Measurements from ENCODE around the gene ZSCAN10.

Gene ZSCAN10

GRCh38 chr16:3101841-3102470, 2.9 kb upstream of the ZSCAN10 start:
- DNase-seq: no peak

- no peak for DNase-seq
These were observed 2.1 kb upstream of the ZSCAN10 start for GRCh38 chr16:3101018-3101840.

GRCh38 chr16:3099732-3100499, 822 bp upstream of the ZSCAN10 start:
- DNase-seq: peak; percentile 96

DNA sequence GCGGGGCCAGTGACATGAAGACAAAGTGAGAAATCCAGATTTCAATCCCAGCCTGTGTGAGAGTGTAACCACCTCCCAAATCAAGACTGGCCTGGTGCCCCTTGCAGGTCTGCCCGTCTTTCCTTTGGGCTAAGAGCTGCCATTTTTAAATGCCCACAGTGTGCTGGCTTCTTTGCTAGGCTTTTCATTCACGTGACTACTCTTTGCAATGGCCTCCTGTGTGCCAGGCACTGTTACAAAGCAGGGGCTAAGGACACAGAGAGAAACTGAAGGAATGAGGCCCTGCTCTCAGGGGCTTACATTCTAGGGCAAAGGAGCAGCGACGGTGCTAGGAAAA, 269 bp upstream of the ZSCAN10 start:
- no peak for DNase-seq

- no peak for DNase-seq
These were observed 1.8 kb downstream of the ZSCAN10 start for GRCh38 chr16:3097266-3097665.

DNA sequence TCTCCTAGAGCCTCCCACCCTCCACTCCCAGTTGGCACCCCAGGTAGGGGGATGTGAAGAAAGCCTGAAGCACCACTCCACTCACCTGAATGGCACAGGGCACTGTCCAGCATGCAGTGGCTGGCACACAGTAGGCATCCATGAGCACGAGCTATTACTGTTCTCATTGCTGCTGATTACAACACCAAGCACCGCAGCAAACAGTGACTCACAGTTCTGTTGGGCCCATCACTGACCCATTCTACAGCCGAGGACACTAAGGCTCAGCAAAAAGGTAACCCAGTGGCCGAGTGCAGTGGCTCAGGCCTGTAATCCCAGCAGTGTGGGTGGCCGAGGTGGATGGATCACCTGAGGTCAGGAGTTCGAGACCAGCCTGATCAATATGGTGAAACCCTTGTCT, 2.7 kb downstream of the ZSCAN10 start:
- no peak for DNase-seq

- DNase-seq: peak; percentile 37
These were observed 3.2 kb downstream of the ZSCAN10 start for GRCh38 chr16:3095869-3096268.

GRCh38 chr16:3094289-3095027, 4.6 kb downstream of the ZSCAN10 start:
- no peak for DNase-seq

GRCh38 chr16:3092501-3092941, 6.6 kb downstream of the ZSCAN10 start:
- no peak for DNase-seq

DNA sequence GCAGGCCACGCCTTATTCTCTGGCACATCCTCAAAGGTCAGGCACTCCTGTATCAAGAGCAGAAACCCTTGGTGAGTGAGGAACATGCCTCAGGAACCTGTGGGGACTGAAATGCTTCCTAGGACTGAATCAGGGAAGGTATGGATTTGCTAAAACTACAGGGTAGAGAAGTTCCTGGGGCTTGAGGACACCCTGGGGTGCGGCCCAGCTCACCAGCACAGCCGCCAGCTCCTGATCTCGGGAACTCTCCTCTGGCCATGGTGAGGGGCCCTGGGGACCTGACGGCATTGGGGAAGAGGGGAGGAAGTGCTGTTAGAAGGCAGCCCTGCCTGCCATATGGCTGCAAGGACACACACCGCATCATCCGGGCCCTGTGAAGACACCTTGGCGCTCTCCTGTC, 7.5 kb downstream of the ZSCAN10 start:
- DNase-seq: no peak

DNA sequence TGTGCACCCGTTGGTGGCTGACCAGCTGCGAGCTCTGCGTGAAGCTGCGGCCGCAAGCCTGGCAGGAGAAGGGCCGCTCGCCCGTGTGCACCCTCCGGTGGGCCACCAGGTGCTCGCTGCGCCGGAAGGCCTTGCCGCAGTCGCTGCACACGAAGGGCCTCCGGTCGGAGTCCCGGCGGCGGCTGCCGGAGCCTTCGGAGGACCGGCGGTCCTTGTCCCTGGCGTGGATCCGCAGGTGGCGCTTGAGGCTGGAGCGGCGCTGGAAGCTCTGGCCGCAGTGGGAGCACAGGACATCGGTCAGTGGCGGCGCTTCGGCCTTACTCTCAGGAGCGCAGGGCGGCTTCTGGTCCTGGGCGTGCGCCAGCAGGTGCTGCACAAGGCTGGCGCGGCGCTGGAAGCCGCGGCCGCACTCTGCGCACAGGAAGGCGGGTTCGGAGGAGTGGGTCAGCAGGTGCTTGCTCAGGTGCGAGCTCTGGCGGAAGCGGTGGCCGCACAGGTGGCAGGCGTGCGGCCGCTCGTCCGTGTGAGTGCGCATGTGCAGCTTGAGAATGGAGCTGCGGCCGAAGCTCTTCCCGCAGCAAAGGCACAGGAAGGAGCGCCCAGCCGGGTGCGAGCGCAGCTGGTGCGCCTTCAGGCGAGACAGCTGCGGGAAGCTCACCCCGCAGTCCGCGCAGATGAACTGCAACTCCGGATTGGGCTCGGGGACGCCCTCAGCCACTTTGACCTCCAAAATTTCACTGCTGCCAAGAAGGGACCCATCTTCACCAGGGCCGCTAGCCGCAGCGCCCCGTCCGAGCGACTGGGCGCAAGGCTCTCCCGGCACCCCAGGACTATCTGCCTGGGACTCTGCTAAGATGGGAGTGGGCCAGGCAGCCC, 9.1 kb downstream of the ZSCAN10 start:
- DNase-seq: no peak

DNA sequence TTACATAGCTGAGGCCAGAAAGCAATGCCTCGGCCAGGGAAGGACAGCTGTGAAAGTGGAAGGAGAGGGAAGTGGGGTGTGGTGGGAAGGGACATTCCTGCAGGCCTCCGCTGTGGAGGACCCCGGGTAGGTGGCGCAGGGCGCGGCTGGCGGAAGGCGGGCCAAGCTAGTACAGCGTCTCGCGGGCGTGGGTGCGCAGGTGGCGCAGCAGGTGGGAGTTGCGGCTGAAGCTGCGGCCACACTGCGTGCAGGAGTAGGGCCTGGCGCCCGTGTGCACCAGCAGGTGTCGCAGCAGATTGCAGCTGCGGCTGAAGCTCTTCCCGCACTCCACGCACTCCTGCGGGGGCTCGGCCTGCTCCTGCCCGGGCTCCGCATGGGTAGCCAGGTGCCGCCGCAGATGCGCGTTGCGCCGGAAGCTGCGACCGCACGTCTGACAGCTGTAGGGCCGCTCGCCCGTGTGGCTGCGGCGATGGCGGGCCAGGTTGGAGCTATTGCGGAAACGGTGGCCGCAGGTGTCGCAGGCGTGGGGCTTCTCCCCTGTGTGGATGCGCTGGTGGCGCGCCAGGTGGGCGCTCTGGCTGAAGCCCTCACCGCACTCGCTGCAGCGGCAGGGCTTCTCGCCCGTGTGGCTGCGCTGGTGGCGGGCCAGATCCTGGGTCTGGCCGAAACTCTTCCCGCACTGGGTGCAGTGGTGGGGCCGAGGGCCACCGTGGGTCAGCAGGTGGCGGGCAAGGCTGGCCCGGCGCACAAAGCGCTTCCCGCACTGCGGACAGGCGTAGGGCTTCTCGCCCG, 10.0 kb downstream of the ZSCAN10 start:
- DNase-seq: no peak

GRCh38 chr16:3088450-3088849, 10.6 kb downstream of the ZSCAN10 start:
- DNase-seq: no peak

DNA sequence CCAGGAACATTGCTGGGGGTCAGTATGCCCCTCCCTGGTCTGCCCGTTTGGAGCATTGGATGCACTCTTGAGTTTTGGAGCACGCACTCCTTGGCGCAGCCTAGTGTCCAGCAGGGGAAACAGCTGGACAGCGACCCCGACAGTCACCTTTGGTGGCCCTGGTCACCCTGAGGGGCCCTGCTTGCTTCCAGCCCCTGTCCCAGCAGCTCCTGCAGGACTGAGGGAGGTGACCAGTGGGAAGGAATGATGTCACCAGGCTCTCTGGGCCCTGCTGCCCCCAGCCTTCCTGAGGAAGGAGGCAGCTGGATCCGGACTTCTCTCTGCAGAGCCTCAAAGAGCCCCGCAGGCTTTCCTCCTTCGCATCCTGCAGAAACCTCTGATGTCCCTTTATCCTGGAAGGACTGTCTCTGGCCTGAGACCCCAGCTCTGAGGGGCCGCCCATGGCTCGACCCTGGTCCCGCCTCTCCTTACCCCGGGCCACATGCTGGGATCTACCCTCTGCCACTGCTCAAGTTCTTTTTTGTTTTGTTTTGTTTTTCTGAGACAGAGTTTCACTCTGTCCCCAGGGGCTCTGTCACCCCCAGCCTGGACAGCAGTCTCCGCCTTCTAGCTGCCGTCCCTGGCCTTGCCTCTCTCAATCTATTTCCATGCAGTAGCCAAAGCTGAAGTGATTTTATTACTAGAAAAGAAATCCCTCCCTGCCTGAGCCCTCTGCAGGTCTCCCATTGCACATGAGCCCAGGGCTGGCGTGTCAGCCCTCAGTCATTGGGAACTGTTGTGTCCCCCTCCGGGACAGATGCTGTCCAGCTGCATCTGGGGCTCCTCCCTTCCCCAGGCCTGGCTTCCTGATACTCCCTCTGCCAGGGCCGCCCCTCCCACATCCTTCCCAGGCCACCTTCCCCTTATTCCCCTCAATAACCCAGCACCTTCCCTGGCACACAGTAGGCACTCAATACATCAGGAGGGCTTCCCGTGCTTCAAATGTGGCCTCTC, 11.6 kb downstream of the ZSCAN10 start:
- no peak for DNase-seq

DNA sequence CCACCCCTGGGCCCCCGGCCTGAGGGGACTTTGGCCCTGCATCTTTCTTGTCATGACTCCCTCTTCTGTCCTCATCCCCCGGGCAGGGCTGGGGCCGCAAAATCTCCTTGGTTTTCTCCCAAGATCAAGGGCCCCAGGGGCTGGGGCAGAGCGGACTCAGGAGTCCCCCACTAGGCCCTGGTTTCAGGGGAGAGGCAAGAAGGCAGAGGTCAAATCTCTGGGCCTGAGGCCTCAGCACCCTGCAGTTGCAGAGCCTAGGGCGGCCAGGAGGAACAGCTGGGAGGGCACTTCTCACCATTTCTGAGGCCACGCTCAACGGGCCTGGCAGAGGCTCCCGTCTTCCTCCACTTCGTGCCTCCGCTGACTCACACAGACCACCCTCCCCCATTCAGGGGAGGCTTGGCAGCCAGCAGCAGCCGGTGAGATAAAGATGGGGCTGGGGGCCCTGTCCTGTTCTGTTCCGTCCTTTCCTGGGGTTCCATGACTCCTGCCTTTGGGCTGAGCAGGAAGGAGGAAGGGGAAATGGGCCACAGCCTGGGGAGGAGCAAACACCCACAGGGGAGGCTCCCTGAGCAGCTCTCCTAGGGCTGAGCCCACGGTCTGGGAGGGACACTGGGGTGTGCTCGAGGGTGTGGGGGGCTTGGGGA, 12.4 kb downstream of the ZSCAN10 start:
- DNase-seq: no peak

DNA sequence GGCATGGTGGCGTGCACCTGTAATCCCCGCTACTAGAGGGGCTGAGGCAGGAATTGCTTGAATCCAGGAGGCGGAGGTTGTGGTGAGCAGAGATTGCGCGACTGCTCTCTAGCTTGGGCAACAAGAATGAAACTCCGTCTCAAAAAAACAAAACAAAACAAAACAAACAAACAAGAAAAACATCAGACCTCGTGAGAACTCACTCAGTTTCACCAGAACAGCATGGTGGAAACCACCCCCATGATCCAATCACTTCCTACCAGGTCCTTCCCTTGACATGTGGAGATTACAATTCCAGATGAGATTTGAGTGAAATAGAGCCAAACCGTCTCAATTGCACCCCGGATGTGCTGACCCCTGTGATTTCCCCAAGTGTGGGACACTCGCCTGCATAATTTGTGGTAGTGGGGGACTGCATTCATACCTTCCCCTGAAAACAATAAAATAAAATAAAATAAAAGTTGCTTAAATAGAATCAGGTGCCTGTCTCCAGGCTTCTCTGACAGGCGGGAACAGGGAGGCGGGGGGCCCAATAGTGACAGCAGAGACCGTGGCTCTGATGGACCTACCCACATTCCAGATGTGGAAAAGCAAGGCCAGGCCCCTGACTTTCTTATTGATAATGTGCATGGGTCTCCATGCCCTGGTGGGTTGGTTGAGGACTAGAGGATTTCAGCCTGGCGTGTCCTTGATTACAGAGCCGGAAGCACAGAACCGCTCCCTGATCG, 13.1 kb downstream of the ZSCAN10 start:
- no peak for DNase-seq

- DNase-seq: no peak
These were observed 14.0 kb downstream of the ZSCAN10 start for GRCh38 chr16:3084969-3085670.

DNA sequence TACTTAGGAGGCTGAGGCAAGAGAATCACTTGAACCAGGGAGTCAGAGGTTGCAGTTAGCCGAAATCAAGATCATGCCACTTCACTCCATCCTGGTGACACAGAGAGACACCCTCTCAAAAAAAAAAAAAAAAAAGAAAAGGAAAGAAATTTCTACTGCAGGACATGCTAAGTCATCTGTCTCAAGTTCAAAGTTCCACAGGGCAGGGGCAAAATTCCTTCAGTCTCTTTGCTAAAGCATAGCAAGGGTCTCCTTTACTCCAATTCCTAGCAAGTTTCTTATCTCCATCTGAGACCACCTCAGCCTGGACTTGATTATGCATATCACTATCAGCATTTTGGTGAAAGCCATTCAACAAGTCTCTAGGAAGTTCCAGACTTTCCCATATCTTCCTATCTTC, 14.6 kb downstream of the ZSCAN10 start:
- no peak for DNase-seq

All from stimulated activated CD4-positive, alpha-beta T cell treated with anti-CD3 and anti-CD28 coated beads, Interleukin-12 subunit alpha, Interleukin-12 subunit beta, amount 100 ng/mL, for 4 hours (primary cell).